GM23338 (cell line): ENCODE measurements around the gene TAF4. TPM values are rescaled to one million over a fixed set of nuclear protein-coding genes. Genes with fewer than 3 reads are reported as not detected.

ENCODE experiments used
- ATAC-seq: fragments of 200-7000 bp; cut with Tn5 transposase; 3 replicates; pipeline ENCODE4 v1.9.1; 2020
- DNase-seq: peaks from one replicate; pipeline ENCODE4 v3.0.0-alpha.2; 2015; ENCODE audit warnings: low spot score
- H2AFZ ChIP-seq: fragments of 200-600 bp; sonication (generic); 2 replicates; pipeline ENCODE4 v1.8.0; 2016; ENCODE audit warnings: antibody characterized with exemption, mild to moderate bottlenecking, moderate library complexity
- H3F3A ChIP-seq: fragments of 200-600 bp; sonication (generic); replicated peaks from 2 replicates; pipeline ENCODE4 v1.8.0; 2017; ENCODE audit warnings: antibody characterized with exemption, mixed run types, low read depth
- H3K27ac ChIP-seq: fragments of 200-600 bp; sonication (generic); 2 replicates; pipeline ENCODE4 v1.6.1; 2016; ENCODE audit warnings: low read depth
- H3K27me3 ChIP-seq: fragments of 200-600 bp; sonication (generic); 2 replicates; pipeline ENCODE4 v1.8.0; 2016; ENCODE audit warnings: mild to moderate bottlenecking, mixed run types, moderate library complexity; ENCODE audit not compliant: insufficient read depth
- H3K36me3 ChIP-seq: fragments of 200-600 bp; sonication (generic); 2 replicates; pipeline ENCODE4 v1.8.0; 2016; ENCODE audit warnings: mild to moderate bottlenecking; ENCODE audit not compliant: insufficient read depth
- H3K4me1 ChIP-seq: fragments of 200-600 bp; sonication (generic); 2 replicates; pipeline ENCODE4 v1.8.0; 2016; ENCODE audit warnings: mild to moderate bottlenecking, moderate library complexity; ENCODE audit not compliant: insufficient read depth
- H3K4me2 ChIP-seq: fragments of 200-600 bp; sonication (generic); 2 replicates; pipeline ENCODE4 v1.7.1; 2017; ENCODE audit warnings: mixed run types
- H3K4me3 ChIP-seq: fragments of 200-600 bp; sonication (generic); 2 replicates; pipeline ENCODE4 v1.6.1; 2016; ENCODE audit warnings: mixed run types
- H3K79me2 ChIP-seq: fragments of 200-600 bp; sonication (generic); replicated peaks from 2 replicates; pipeline ENCODE4 v1.8.0; 2017; ENCODE audit warnings: mild to moderate bottlenecking; ENCODE audit not compliant: insufficient read depth
- H3K9me2 ChIP-seq: fragments of 200-600 bp; sonication (generic); 2 replicates; pipeline ENCODE4 v1.8.0; 2017; ENCODE audit not compliant: insufficient read depth
- H4K20me1 ChIP-seq: fragments of 200-600 bp; sonication (generic); replicated peaks from 2 replicates; pipeline ENCODE4 v1.8.0; 2017; ENCODE audit warnings: mild to moderate bottlenecking; ENCODE audit not compliant: insufficient read depth
- H3K27ac Mint-ChIP-seq: 2 replicates; pipeline ENCODE4 v1.8.0; 2020; ENCODE audit warnings: inconsistent platforms, mild to moderate bottlenecking, moderate library complexity, mixed read lengths
- H3K27me3 Mint-ChIP-seq: 3 replicates; pipeline ENCODE4 v1.8.0; 2022; ENCODE audit warnings: low read depth, mild to moderate bottlenecking, moderate library complexity, mixed read lengths, inconsistent platforms; ENCODE audit not compliant: insufficient read depth, poor library complexity
- H3K36me3 Mint-ChIP-seq: 3 replicates; pipeline ENCODE4 v1.8.0; 2021; ENCODE audit warnings: low read depth, mild to moderate bottlenecking, inconsistent platforms, moderate library complexity, mixed read lengths
- H3K4me1 Mint-ChIP-seq: 3 replicates; pipeline ENCODE4 v1.8.0; 2020; ENCODE audit warnings: mild to moderate bottlenecking, inconsistent platforms, mixed read lengths
- H3K4me3 Mint-ChIP-seq: 3 replicates; pipeline ENCODE4 v1.8.0; 2021; ENCODE audit warnings: moderate library complexity, mild to moderate bottlenecking, inconsistent platforms, mixed read lengths
- H3K9me3 Mint-ChIP-seq: 3 replicates; pipeline ENCODE4 v1.8.0; 2020; ENCODE audit warnings: moderate library complexity, mild to moderate bottlenecking, inconsistent platforms, mixed read lengths
- CREB1 ChIP-seq: fragments of 250-450 bp; sonication (Bioruptor Pico); IDR thresholded peaks from 2 replicates; pipeline ENCODE4 v1.5.0; 2020; ENCODE audit warnings: low read depth, mild to moderate bottlenecking, moderate library complexity
- EZH2 ChIP-seq: fragments of 200-600 bp; sonication (generic); IDR thresholded peaks from one replicate; pipeline ENCODE4 v1.8.0; 2017; ENCODE audit warnings: antibody characterized with exemption, mild to moderate bottlenecking, low read depth; ENCODE audit not compliant: unreplicated experiment
- JUNB ChIP-seq: IDR thresholded peaks from one replicate; pipeline ENCODE4 v1.6.1; 2016; ENCODE audit warnings: antibody characterized with exemption; ENCODE audit not compliant: unreplicated experiment
- NANOG ChIP-seq: IDR thresholded peaks from 2 replicates; pipeline ENCODE4 v1.6.1; 2016; ENCODE audit warnings: antibody characterized with exemption, borderline replicate concordance
- POLR2AphosphoS5 ChIP-seq: IDR thresholded peaks from 2 replicates; pipeline ENCODE4 v1.6.1; 2016; ENCODE audit warnings: antibody characterized with exemption, low read depth
- STAT1 ChIP-seq: IDR thresholded peaks from one replicate; pipeline ENCODE4 v1.6.1; 2016; ENCODE audit warnings: antibody characterized with exemption; ENCODE audit not compliant: unreplicated experiment
- ZNF114 ChIP-seq: fragments of 250-450 bp; sonication (Bioruptor Pico); IDR thresholded peaks from 2 replicates; pipeline ENCODE4 v1.5.0; 2020; ENCODE audit warnings: mild to moderate bottlenecking, moderate library complexity
- ZNF331 ChIP-seq: fragments of 250-450 bp; sonication (Bioruptor Pico); IDR thresholded peaks from 2 replicates; pipeline ENCODE4 v1.5.0; 2020; ENCODE audit warnings: low read depth, mild to moderate bottlenecking, moderate library complexity
- polyA plus RNA-seq: library from polyadenylated mRNA; unstranded; fragments of >200 nt; fragmentation: Nextera tagmentation; extraction: Ambion mirVana; gene quantifications from 2 replicates; pipeline ENCODE4 v1.2.1, GENCODE V29; 2016
- total RNA-seq: library from RNA; depleted of rRNA; stranded (reverse); fragments of >200 nt; shearing (Covaris generic); gene quantifications from 2 replicates; pipeline ENCODE4 v1.2.3, GENCODE V29; 2014
- TF ChIP-seq, protein P1 (sequence below): fragments of 250-450 bp; sonication (Bioruptor Pico); IDR thresholded peaks from 2 replicates; pipeline ENCODE4 v1.5.0; 2020; ENCODE audit warnings: mild to moderate bottlenecking, moderate library complexity
- TF ChIP-seq, protein P2 (sequence below): IDR thresholded peaks from 2 replicates; pipeline ENCODE4 v1.6.1; 2016; ENCODE audit warnings: antibody characterized with exemption
- TF ChIP-seq, protein P3 (sequence below): IDR thresholded peaks from one replicate; pipeline ENCODE4 v1.6.1; 2018; ENCODE audit warnings: antibody characterized with exemption; ENCODE audit not compliant: unreplicated experiment

Gene TAF4
- total and polyA plus RNA-seq, 2 experiments from 2014 or later, result 7.2 to 60.0 TPM

DNA sequence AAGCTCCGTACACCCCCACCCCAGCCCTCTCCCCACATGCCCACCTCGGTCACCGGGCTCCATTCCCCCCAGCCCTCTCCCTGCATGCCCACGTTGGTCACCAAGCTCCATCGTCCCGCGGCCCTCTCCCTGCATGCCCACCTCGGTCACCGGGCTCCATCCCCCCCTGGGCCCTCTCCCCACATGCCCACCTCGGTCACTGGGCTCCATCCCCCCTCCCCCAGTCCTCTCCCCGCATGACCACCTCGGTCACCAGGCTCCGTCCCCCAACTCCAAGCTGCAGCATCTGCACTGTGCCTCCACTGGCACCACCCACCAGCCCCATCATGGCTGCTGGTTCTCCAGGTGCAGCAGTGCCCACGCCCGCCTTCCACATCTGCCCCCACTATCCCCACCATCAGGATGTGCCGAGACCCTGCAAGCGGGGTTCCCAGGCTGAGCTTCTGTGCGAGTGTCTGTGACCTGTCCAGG, 16.8 kb downstream of the TAF4 start:
- Histone ChIP-seq H3K36me3 (no peaks in the 10 kb centered on the region), H3K27me3 (no peaks in the 10 kb centered on the region), H3K4me2 (no peak overlapping the region), H3K4me1 (peaks cover 26% of the 10 kb centered on the region), H3K27ac (no peak overlapping the region), H3F3A (no peaks in the 10 kb centered on the region), H3K4me3 (no peak overlapping the region), H3K79me2 (peaks cover 99% of the 10 kb centered on the region), H2AFZ (no peak overlapping the region), H3K9me2 (no peaks in the 10 kb centered on the region), H4K20me1 (peaks cover 61% of the 10 kb centered on the region)
- no peak for ATAC-seq
- Mint-ChIP-seq H3K4me1 (peaks cover 65% of the 10 kb centered on the region), H3K27ac (no peak overlapping the region), H3K4me3 (no peak overlapping the region), H3K9me3 (no peaks in the 10 kb centered on the region), H3K36me3 (peaks cover 4% of the 10 kb centered on the region; the same call in 1 of the 3 replicates), H3K27me3 (peaks cover 21% of the 10 kb centered on the region)
- DNase-seq, result no peak
- no peak for TF ChIP-seq CREB1 (CRISPR knock-in tag)
- TF ChIP-seq, protein P1, sequence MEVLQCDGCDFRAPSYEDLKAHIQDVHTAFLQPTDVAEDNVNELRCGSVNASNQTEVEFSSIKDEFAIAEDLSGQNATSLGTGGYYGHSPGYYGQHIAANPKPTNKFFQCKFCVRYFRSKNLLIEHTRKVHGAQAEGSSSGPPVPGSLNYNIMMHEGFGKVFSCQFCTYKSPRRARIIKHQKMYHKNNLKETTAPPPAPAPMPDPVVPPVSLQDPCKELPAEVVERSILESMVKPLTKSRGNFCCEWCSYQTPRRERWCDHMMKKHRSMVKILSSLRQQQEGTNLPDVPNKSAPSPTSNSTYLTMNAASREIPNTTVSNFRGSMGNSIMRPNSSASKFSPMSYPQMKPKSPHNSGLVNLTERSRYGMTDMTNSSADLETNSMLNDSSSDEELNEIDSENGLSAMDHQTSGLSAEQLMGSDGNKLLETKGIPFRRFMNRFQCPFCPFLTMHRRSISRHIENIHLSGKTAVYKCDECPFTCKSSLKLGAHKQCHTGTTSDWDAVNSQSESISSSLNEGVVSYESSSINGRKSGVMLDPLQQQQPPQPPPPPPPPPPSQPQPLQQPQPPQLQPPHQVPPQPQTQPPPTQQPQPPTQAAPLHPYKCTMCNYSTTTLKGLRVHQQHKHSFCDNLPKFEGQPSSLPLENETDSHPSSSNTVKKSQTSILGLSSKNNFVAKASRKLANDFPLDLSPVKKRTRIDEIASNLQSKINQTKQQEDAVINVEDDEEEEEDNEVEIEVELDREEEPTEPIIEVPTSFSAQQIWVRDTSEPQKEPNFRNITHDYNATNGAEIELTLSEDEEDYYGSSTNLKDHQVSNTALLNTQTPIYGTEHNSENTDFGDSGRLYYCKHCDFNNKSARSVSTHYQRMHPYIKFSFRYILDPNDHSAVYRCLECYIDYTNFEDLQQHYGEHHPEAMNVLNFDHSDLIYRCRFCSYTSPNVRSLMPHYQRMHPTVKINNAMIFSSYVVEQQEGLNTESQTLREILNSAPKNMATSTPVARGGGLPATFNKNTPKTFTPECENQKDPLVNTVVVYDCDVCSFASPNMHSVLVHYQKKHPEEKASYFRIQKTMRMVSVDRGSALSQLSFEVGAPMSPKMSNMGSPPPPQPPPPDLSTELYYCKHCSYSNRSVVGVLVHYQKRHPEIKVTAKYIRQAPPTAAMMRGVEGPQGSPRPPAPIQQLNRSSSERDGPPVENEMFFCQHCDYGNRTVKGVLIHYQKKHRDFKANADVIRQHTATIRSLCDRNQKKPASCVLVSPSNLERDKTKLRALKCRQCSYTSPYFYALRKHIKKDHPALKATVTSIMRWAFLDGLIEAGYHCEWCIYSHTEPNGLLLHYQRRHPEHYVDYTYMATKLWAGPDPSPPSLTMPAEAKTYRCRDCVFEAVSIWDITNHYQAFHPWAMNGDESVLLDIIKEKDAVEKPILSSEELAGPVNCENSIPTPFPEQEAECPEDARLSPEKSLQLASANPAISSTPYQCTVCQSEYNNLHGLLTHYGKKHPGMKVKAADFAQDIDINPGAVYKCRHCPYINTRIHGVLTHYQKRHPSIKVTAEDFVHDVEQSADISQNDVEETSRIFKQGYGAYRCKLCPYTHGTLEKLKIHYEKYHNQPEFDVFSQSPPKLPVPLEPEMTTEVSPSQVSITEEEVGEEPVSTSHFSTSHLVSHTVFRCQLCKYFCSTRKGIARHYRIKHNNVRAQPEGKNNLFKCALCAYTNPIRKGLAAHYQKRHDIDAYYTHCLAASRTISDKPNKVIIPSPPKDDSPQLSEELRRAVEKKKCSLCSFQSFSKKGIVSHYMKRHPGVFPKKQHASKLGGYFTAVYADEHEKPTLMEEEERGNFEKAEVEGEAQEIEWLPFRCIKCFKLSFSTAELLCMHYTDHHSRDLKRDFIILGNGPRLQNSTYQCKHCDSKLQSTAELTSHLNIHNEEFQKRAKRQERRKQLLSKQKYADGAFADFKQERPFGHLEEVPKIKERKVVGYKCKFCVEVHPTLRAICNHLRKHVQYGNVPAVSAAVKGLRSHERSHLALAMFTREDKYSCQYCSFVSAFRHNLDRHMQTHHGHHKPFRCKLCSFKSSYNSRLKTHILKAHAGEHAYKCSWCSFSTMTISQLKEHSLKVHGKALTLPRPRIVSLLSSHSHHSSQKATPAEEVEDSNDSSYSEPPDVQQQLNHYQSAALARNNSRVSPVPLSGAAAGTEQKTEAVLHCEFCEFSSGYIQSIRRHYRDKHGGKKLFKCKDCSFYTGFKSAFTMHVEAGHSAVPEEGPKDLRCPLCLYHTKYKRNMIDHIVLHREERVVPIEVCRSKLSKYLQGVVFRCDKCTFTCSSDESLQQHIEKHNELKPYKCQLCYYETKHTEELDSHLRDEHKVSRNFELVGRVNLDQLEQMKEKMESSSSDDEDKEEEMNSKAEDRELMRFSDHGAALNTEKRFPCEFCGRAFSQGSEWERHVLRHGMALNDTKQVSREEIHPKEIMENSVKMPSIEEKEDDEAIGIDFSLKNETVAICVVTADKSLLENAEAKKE (CRISPR knock-in tag), result no peak
- TF ChIP-seq, protein P2, sequence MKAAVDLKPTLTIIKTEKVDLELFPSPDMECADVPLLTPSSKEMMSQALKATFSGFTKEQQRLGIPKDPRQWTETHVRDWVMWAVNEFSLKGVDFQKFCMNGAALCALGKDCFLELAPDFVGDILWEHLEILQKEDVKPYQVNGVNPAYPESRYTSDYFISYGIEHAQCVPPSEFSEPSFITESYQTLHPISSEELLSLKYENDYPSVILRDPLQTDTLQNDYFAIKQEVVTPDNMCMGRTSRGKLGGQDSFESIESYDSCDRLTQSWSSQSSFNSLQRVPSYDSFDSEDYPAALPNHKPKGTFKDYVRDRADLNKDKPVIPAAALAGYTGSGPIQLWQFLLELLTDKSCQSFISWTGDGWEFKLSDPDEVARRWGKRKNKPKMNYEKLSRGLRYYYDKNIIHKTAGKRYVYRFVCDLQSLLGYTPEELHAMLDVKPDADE, result no peak
- TF ChIP-seq POLR2AphosphoS5, result no peak
- TF ChIP-seq JUNB, result no peak
- no peak for TF ChIP-seq ZNF331 (CRISPR knock-in tag)
- no peak for TF ChIP-seq EZH2
- no peak for TF ChIP-seq ZNF114
- TF ChIP-seq STAT1, result no peak
- TF ChIP-seq NANOG, result no peak
- TF ChIP-seq, protein P3, sequence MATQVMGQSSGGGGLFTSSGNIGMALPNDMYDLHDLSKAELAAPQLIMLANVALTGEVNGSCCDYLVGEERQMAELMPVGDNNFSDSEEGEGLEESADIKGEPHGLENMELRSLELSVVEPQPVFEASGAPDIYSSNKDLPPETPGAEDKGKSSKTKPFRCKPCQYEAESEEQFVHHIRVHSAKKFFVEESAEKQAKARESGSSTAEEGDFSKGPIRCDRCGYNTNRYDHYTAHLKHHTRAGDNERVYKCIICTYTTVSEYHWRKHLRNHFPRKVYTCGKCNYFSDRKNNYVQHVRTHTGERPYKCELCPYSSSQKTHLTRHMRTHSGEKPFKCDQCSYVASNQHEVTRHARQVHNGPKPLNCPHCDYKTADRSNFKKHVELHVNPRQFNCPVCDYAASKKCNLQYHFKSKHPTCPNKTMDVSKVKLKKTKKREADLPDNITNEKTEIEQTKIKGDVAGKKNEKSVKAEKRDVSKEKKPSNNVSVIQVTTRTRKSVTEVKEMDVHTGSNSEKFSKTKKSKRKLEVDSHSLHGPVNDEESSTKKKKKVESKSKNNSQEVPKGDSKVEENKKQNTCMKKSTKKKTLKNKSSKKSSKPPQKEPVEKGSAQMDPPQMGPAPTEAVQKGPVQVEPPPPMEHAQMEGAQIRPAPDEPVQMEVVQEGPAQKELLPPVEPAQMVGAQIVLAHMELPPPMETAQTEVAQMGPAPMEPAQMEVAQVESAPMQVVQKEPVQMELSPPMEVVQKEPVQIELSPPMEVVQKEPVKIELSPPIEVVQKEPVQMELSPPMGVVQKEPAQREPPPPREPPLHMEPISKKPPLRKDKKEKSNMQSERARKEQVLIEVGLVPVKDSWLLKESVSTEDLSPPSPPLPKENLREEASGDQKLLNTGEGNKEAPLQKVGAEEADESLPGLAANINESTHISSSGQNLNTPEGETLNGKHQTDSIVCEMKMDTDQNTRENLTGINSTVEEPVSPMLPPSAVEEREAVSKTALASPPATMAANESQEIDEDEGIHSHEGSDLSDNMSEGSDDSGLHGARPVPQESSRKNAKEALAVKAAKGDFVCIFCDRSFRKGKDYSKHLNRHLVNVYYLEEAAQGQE, result no peak
